HG02981 (cell line): ENCODE measurements around the gene IMPA2.
"Not testable (repeated sequence)": the region's sequence is repeated elsewhere in the genome, so short reads cannot be mapped to it uniquely, and the experiment has no call there.

Experiments
- ATAC-seq: cut with Tn5 transposase; IDR thresholded peaks from one replicate; pipeline ENCODE4 v1.9.1; 2021; ENCODE audit warnings: mild to moderate bottlenecking, moderate library complexity; ENCODE audit not compliant: unreplicated experiment

Gene IMPA2

DNA sequence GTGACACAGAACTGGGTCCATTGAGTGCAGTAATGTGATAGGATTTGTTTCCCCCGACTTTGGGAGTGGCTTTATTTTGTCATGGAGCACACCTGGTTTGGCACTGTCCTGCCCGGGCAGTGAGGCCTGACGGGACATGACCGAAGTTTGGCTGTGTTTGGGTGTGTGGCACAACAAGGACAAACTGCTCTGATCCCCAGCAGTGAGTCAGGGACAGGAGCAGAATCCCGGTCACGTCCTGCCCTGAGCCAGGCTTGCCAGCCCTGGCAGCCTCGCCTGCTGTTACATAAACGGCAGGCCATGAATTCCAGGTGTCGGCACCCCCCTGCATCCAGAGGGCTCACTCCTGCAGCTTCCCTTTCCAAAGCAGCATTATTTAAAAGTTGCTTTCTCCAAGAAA lies 45.7 kb downstream of the IMPA2 start:
- no peak for ATAC-seq

DNA sequence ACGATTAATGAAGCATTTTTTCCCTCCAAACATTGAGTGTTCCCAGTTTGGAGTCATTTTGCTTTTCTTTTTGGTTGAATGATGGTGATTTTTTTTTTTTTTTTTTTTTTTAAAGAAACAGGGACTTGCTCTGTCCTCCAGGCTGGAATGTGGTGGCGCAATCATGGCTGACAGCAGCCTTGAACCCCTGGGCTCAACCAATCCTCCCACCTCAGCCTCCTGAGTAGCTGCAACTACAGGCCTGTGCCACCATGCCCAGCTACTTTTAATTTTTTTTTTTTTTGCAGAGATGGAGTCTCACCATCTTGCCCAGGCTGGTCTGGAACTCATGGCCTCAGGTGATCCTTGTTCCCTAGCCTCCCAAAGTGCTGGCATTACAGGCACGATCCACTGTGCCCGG lies 46.2 kb downstream of the IMPA2 start:
- no peak for ATAC-seq

DNA sequence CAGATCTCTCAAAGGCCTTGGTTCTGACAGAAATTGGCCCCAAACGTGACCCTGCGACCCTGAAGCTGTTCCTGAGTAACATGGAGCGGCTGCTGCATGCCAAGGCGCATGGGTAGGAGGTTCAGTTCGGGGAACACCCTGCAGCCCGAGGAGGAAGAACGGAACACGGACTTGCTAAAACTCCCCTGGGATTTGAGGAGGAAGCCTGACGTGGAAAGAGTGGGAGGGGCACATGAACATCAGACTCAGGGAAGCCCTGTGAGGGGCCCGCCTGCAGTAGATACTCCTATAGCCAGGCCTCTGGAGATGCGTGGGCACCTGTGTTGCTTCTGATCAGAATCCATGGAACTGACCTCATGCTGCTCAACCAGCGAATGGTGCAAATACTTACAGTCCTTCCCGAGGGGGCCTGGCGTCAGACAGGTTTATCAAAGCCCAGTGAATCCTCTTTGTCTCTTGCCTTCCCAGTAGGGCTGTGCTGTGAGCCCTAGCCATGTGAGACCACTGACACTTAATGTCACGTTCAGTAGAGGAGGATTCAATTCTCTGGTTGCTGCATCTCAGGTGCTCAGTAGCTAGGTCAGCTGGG lies 46.8 kb downstream of the IMPA2 start:
- no peak for ATAC-seq

DNA sequence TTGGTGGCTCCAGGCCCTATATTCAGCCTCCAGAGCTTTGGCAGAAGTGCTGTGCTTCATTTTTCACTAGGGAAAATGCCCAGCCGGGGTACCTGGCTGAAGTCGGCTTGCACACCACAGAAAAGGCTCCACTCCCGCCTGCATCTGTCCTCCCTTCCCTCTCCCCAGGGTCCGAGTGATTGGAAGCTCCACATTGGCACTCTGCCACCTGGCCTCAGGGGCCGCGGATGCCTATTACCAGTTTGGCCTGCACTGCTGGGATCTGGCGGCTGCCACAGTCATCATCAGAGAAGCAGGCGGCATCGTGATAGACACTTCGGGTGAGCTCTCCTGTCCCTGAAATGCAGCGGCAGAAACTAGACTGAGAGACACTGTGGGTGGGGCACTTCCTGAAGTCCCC lies 47.4 kb downstream of the IMPA2 start:
- ATAC-seq: no peak

DNA sequence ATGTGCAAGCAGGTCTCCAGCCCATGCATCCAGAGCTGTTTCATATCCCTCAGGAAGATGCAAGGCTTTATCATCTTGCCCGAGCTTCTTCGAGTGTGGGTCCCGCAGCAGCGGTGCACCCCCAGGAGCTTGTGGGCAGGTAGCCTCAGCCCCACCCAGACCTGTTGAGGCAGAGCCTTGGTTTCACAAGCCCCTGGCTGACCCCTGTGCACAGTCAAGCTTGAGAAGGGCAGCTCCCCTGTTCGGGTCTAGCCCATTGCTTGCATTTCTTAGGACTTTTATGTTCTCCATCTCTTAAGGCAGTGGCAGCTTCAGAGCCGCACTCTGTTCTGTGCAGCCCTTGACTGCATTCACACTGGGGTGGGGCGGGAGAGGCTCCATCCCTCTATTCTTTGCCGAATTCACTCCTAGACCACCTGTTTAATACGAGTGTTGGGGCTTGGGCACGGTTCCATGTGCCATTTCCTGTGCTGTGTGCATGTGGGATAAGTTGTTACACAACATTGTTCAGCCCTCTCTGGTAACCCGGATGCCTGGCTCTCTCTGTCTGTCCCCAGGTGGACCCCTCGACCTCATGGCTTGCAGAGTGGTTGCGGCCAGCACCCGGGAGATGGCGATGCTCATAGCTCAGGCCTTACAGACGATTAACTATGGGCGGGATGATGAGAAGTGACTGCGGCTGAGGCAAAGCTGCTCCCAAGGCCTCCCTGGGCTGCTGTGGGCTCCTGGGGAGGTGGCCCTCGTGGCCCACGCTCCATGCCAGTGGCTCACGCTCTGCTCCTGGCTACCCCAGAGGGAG lies 48.7 kb downstream of the IMPA2 start:
- ATAC-seq: no peak

DNA sequence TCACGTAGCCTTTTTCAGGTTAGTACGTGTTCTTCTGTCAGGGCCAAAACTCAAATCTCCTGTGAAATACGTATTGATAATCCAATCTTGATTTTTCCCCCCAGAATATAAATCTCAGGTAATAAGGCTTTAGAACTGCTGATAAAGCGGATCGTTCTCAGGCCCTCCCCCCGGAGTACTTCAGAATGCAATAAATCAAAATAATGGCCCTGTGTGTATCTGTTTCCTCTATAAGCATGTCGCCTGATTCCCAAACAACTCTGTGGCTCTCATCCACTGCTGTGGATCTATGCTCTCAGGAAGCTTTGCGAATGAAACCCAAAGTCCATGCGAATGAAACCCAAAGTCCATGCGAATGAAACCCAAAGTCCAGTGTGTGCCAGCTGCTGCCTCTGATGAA lies 49.4 kb downstream of the IMPA2 start:
- ATAC-seq: no peak

DNA sequence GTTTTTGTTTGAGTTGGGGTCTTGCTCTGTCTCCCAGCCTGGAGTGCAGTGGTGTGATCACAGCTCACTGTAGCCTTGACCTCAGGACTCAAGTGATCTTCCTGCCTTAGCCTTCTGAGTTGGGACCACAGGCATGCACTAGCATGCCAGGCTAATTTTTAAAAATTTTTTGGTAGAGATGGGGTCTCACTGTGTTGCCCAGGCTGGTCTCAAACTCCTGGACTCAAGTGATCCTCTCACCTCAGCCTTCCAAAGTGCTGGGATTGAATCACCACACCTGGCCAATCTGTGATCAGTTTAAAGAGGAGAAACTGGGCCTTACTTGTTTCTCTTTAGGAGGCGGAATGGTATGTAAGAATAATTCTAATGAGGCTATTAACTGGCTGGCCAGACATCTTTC lies 49.9 kb downstream of the IMPA2 start:
- ATAC-seq: no peak

DNA sequence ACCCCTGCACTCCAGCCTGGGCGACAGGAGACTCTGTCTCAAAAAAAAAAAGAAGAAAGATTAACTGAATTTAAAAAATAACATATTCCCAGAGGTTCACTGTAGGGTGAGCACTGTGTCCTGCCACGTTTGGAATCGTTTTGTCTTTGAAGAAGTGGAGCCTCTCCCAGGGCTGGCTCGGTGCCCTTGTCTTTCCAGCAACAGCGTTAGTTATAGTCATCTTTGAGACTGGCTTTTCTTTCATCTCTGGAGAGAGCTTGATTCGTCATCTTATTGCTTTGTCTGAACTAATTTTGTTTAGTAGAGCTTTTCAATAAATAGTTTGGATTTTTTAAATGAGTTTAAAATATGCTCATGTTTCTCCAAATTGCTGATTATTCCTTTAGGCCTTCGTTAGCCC lies 50.5 kb downstream of the IMPA2 start:
- ATAC-seq: no peak

DNA sequence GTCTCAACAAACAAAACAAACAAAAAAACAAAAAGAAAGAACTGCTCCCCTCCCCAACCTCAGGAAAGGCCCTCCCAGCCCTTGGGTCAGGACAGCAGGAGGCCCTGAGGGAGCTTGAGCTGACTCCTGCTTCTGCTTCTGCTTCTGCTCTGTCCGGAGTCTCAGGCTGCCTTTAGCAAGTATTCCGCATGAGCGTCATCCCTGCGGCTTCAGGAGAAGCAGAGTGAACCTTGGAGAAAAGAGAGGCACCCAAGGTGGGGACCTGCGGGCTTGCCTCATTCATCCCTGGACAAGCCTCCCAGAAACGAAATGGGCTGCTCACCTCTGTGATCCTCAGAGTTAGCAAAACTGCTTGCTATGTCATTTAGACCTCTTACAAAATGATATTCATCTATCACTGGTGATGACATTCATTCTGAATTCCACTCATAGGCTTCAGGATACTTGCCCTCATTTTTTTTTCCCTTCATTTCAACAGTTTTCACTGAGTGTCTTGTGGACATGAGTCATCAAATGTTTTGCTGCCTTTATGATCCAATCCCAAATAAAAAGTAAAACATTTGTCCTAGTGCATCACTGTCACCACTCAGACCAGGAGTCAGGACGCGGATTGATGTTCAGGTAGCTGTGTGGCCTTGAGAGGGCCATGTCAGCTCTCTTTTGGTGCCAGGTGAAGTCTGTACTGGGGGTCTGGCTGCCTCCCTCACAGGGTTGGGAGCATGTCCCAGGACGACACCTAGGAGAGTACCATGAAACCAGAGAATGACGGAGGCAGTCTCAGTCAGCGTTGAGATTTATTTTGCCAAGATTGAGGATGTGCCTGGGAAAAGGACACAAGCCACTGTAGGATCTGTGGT lies 51.7 kb downstream of the IMPA2 start:
- no peak for ATAC-seq

DNA sequence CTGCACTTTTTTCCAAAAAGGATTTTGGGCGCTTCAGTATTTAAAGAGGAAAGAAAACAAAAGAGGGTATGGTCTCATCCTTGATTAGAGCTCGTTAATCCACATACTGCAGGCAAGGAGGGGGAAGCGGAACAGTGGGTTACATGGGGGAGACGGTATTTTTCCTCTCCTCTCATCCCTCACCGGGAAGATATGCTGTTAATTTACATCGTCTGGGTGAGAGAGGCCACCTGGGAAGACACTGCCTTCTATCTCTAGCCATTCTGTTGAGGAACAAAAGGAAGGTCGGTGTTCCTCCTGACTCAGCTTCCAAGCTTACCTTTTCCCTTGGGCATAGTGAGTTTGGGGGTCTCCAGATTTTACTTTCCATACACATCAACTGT lies 52.3 kb downstream of the IMPA2 start:
- no peak for ATAC-seq

DNA sequence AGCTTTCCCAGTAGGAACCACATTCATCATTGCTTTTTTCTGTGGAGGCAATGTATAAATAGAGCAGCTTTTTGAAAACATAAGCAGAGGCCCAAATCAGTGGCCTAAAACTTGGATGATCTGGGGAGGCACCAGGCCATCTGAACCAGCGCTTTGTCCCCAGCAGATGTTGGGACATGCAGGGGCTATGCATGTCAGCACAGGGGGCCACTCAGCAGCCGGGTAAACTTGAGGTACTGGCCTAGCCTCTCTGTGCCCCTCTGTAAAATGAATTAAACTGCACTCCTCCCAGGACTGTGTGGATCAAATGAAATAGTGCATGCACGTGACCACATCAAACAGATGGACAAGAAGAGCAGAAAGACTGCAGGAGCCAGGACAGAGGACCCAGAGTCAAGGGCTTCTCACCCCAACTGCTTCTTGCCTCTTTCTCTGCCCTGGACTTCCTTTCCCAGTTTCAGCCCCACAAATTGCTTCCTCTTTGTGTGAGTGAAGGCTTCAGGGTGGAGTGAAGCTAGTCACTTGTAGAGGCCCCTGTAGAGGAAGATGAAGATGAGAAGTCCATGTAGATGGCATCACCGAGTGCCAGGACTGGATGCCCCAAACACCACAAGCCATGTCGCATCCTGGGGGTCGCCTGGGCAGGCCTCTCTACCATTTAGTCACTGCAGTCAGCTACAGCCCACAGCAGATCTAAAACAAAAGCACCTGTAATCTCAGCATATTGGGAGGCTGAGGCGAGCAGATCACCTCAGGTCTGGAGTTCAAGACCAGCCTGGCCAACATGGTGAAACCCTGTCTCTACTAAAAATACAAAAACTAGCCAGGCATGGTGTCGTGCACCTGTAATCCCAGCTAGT lies 53.2 kb downstream of the IMPA2 start:
- ATAC-seq: no peak

DNA sequence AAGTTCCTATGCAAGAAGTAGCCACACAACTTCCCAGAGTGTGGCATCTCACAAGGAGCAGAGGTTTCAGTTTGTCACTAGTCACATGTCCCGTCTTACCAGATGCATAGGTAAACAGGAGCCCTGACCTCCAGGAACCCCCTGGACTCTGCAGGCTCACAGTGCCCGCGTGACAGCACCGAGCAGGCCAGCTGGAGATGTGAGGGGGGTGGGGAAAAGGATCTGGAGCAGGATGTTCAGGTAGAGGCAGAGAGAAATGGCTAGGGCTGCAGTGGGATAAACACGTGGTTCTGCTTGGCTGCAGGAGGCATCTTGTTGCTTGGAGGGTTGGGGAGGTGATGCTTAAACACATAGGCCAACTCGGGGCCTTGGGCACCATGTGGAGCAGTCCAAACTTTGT lies 54.2 kb downstream of the IMPA2 start:
- no peak for ATAC-seq

DNA sequence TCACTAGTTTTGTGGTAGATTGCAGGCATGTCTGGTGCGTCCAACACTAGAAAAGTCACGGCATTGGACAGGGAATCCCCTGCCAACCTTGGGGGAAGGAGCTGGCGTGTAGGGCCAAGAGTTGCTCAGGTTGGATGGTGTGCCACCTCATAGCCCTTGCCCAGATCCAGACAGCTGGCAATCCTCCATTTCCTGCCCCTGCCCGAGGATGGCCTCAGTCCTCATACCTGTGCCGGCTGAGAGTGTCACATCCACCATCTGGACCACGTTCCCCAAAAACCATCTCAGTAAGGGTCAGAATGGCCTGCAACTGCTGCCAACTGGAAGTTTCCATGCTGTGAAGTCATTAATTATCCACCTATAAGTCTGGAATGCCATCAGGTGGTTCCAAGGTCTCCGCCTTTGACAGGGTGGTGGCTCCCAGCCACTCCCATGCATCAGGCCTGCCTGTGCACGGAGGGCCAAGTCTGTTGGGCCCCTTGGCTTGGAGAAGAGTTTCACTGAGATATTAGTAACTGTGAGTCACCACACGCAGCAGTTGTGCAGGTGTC lies 55.0 kb downstream of the IMPA2 start:
- no peak for ATAC-seq

DNA sequence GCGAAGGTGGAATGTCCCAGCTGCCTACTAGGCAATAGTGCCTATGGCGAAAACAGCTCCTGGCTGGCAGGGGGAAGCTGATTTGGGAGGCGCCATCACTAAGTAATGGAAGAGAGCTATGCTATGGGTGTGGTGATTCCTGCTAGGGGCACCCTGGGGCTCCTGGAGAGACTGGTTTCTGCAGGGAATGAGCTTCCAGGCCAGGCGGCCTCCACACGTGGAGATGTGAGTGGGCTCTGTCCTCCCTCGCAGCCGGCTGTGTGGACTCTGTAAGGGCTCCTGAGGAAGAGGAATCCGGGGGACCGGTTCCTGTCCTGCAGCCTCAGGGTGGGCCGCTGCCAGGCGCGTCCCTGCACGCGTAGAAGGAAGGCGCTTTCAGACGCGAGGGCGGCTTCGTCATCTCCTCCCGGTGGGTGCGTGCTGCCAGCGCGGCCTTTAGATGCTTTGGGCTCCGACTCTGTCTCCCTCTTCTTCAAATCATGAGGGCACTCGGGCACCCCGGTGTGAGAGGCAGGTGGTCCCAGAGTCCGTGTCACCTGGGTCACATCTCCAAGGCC lies 56.9 kb downstream of the IMPA2 start:
- ATAC-seq: no peak

DNA sequence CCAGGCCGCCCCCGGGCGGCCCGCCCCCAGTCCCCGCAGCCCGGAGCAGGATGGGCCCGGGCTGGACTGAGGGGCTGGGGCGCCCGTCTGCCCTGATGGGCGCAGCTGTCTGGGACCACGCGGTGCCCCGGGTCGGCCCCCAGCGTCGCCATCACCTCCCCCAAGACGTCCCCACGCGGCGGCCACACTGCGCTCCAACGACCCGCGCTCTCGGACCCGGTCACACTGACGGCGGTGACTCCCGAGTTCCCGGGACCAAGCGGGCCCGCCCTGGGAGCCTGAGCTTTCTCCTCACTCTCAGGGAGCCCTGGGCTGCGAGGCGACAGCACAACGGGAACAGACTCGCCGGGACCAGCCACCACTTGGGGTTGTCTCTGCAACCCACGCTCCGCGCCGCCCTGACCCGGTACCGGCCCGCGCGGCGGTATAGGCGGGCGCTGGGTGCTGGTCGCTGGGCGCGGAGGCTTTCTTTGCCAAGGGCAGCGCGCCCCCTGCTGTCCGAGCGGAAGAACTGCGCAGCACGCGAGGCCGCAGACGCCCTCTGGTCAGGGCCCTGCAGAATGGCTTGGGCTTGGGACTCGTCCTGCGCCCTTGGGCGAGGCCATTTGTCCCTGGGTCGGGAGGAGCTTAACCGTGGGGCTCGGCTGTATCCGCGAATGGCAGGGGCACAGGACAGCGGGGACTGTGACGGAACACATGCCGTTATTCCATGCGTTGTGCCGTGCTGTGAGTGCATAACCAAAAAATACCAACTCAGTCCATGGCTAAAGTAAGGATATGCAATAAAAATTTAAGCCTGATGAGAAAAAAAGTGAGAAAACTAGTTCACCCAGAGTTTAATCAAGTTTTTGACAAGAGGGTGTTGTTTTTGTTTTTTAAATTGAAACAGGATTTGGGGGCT lies 57.6 kb downstream of the IMPA2 start:
- ATAC-seq: peak; percentile 69

DNA sequence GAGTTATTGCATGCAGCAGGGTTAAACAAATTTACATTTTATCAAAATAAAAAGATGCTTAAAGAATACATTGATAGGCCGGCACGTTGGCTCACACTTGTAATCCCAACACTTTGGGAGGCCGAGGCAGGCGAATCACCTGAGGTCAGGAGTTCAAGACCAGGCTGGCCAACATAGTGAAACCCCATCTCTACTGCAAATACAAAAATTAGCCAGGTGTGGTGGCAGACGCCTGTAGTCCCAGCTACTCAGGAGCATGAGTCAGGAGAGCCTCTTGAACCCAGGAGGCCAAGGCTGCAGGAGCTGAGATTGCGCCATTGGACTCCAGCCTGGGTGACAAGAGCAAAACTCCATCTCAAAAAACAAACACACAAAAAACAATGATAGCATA lies 58.2 kb downstream of the IMPA2 start:
- not testable (repeated sequence) for ATAC-seq

DNA sequence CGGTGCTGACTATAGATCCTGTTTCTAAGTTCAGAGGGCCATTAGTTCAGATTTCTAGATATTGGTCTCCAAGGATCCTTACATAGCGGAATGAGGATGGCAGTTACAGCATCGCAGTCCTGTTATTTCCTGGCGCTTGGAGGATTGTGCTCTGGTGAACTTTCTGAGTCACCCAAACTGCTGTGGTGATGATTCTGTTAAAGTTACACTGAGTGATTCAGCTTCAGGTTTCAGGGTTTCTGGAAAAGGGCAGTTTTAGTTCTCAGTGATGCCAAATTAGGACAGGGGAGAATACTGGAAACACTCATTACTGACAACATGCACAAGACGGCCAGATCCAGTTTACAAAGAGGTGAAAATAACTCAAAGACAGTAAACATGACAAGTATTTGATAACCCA lies 60.3 kb downstream of the IMPA2 start:
- ATAC-seq: peak; percentile 62

DNA sequence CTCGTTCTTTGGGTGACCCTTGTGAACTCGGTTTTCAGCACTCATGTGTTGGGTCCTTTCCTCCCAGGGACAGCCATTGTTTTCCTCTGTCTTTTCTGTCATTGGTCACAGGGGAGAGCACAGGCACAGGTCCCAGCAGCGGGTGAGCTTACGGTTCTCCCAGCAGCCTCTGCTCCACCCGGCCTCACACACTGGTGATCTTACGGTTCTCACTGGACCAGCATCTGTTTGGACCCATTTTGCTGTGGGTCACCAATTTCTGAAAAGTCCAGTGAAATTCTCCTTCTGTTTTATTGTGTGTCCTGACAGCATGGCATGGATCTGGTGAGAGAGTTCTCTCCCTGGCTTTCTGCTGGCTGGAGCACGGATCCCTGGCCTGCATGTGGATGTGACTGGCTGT lies 62.5 kb downstream of the IMPA2 start:
- ATAC-seq: no peak

DNA sequence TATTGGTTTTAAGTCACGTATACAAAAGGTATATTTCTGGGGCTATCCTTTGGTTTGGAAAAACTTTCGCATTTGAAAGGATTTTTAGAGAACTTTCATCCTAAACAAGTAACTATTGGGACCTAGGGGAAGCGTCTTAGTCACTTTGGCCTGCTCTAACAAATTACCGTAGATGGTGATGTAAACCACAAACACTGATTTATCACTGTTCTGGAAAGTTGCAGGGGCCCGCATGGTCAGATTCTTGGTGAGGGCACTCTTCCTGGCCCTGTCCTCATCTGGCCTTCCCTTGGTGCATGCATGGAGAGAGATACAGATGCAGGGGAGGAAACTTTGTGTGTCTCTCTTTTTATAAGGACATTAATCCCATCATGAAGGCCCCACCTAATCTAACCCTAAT lies 63.3 kb downstream of the IMPA2 start:
- no peak for ATAC-seq
